Medulla oblongata (tissue), 1 donor: ENCODE measurements around the gene KRT74.

Experiments
- DNase-seq: peaks from one replicate; pipeline ENCODE4 v3.0.0-alpha.2; 2015; ENCODE audit errors: extremely low spot score

The KRT74 gene

GRCh38 chr12:52573743-52574142 lies at the start of gene KRT74:
KRT74 (minus strand) TSS chr12:52573843; CDS start chr12:52573777, 66 bp downstream.
- no peak for DNase-seq

- DNase-seq = no peak
Measured at GRCh38 chr12:52622349-52622748, 48.7 kb upstream of the KRT74 start.

- DNase-seq = no peak
Measured at GRCh38 chr12:52618866-52619265, 45.2 kb upstream of the KRT74 start.

GRCh38 chr12:52618216-52618615 lies 44.6 kb upstream of the KRT74 start, which contains the start of gene KRT73:
KRT73 (minus strand) TSS chr12:52618559; CDS start chr12:52618524, 35 bp downstream.
- no peak for DNase-seq

- DNase-seq = no peak
Measured at GRCh38 chr12:52617403-52617785, 43.8 kb upstream of the KRT74 start.

GRCh38 chr12:52616680-52617402 lies 43.2 kb upstream of the KRT74 start:
- DNase-seq = no peak

GRCh38 chr12:52615912-52616311 lies 42.3 kb upstream of the KRT74 start:
- no peak for DNase-seq

GRCh38 chr12:52615208-52615868 lies 41.7 kb upstream of the KRT74 start:
- DNase-seq = no peak

- DNase-seq = no peak
Measured at GRCh38 chr12:52614381-52615207, 41.0 kb upstream of the KRT74 start.

GRCh38 chr12:52613384-52614030 lies 39.9 kb upstream of the KRT74 start:
- DNase-seq = no peak

GRCh38 chr12:52612431-52613383 lies 39.1 kb upstream of the KRT74 start:
- DNase-seq = no peak

GRCh38 chr12:52611080-52611468 lies 37.4 kb upstream of the KRT74 start:
- no peak for DNase-seq

- DNase-seq = no peak
Measured at GRCh38 chr12:52608826-52609630, 35.4 kb upstream of the KRT74 start.

GRCh38 chr12:52608161-52608560 lies 34.5 kb upstream of the KRT74 start:
- no peak for DNase-seq

GRCh38 chr12:52607314-52607713 lies 33.7 kb upstream of the KRT74 start:
- no peak for DNase-seq

GRCh38 chr12:52606581-52607218 lies 33.1 kb upstream of the KRT74 start:
- DNase-seq = no peak

GRCh38 chr12:52606096-52606495 lies 32.5 kb upstream of the KRT74 start:
- DNase-seq = no peak

- no peak for DNase-seq
Measured at GRCh38 chr12:52605542-52605941, 31.9 kb upstream of the KRT74 start.

- no peak for DNase-seq
Measured at GRCh38 chr12:52604859-52605258, 31.2 kb upstream of the KRT74 start.
